K562 treated with DMSO at 1 percent for 4 hours (cell line): ENCODE measurements around the gene ABCD3. TPM values are rescaled to one million over a fixed set of nuclear protein-coding genes. Genes with fewer than 3 reads are reported as not detected.

Experiments used
- total RNA-seq: library from RNA; unstranded; fragments of 300-600 nt; gene quantifications from 2 replicates; pipeline ENCODE4 v1.2.3, GENCODE V29; 2022; ENCODE audit not compliant: insufficient read depth

Gene ABCD3
- 10.7 and 11.5 TPM in 2 replicates for total RNA-seq

GRCh38 chr1:94417978-94418663 lies at the start of gene ABCD3:
TSS of gene ABCD3 (plus strand) at chr1:94418389. CDS start at chr1:94418479, 90 bp downstream.

GRCh38 chr1:94541246-94542087 lies 123.3 kb downstream of the ABCD3 start, which contains the start of gene F3:
TSS of gene F3 (minus strand) at chr1:94541759. CDS start at chr1:94541636, 123 bp downstream.

Other genes with a start within 250 kb of the ABCD3 start
- gene ARHGAP29, start 180.8 kb upstream of the ABCD3 start, total RNA-seq, result not detected in 2 replicates
- not detected in 2 replicates for gene F3, start 123.4 kb downstream of the ABCD3 start, total RNA-seq